Activated T-cell treated with anti-CD3 and anti-CD28 coated beads for 24 hours (primary cell): ENCODE measurements around the gene RASGEF1C.
"Not testable (repeated sequence)": the region's sequence is repeated elsewhere in the genome, so short reads cannot be mapped to it uniquely, and the experiment has no call there.

Experiments
- DNase-seq: peaks from one replicate; pipeline ENCODE4 v3.0.0-alpha.2; 2020; ENCODE audit warnings: low read depth

RASGEF1C gene

GRCh38 chr5:180099733-180100611 is 109.0 kb downstream of the RASGEF1C start:
- DNase-seq: no peak

GRCh38 chr5:180098991-180099732 is 109.8 kb downstream of the RASGEF1C start:
- no peak for DNase-seq

GRCh38 chr5:180098526-180098925 is 110.5 kb downstream of the RASGEF1C start:
- no peak for DNase-seq

- DNase-seq: no peak
Measured at GRCh38 chr5:180097926-180098325, 111.1 kb downstream of the RASGEF1C start.

- DNase-seq: no peak
Measured at GRCh38 chr5:180097163-180097894, 111.7 kb downstream of the RASGEF1C start.

GRCh38 chr5:180096616-180097015 is 112.4 kb downstream of the RASGEF1C start:
- DNase-seq: no peak

- DNase-seq: no peak
Measured at GRCh38 chr5:180095545-180095944, 113.5 kb downstream of the RASGEF1C start.

- DNase-seq: no peak
Measured at GRCh38 chr5:180093651-180094382, 115.2 kb downstream of the RASGEF1C start.

GRCh38 chr5:180093241-180093640 is 115.8 kb downstream of the RASGEF1C start:
- DNase-seq: no peak

- DNase-seq: no peak
Measured at GRCh38 chr5:180090769-180091546, 118.1 kb downstream of the RASGEF1C start.

GRCh38 chr5:180090098-180090768 is 118.8 kb downstream of the RASGEF1C start:
- DNase-seq: peak; percentile 75

GRCh38 chr5:180089628-180090027 is 119.4 kb downstream of the RASGEF1C start:
- not testable (repeated sequence) for DNase-seq

- DNase-seq: no peak
Measured at GRCh38 chr5:180088561-180088960, 120.5 kb downstream of the RASGEF1C start.

GRCh38 chr5:180086816-180087399 is 122.1 kb downstream of the RASGEF1C start:
- DNase-seq: no peak

- no peak for DNase-seq
Measured at GRCh38 chr5:180085837-180086236, 123.2 kb downstream of the RASGEF1C start.

GRCh38 chr5:180084638-180085561 is 124.1 kb downstream of the RASGEF1C start:
- DNase-seq: no peak

GRCh38 chr5:180083529-180084060 is 125.4 kb downstream of the RASGEF1C start:
- DNase-seq: no peak

GRCh38 chr5:180082633-180083420 is 126.2 kb downstream of the RASGEF1C start:
- no peak for DNase-seq
